K562 (cell line): Measurements from ENCODE around the gene HS3ST3B1.

ENCODE experiments used
- HMG20B ChIP-seq: fragments of 250-450 bp; sonication (Bioruptor Pico); IDR thresholded peaks from 2 replicates; pipeline ENCODE4 v1.5.0; 2021; ENCODE audit warnings: mild to moderate bottlenecking
- KDM1A ChIP-seq, 2 experiments: fragments of 450-650 bp; IDR thresholded peaks; 2 replicates each; pipeline ENCODE4 v1.6.1; 2016; ENCODE audit warnings: mild to moderate bottlenecking in 2 of 2
- KDM5B ChIP-seq: fragments of 200-600 bp; sonication (generic); IDR thresholded peaks from 2 replicates; pipeline ENCODE4 v1.6.1; 2012; ENCODE audit warnings: low read depth, mild to moderate bottlenecking, moderate library complexity, low read length, control low read depth, inconsistent platforms; ENCODE audit not compliant: insufficient replicate concordance
- MAFK ChIP-seq: IDR thresholded peaks from 2 replicates; pipeline ENCODE4 v1.6.1; 2011; ENCODE audit warnings: low read length, improper control_type of control experiment
- SPI1 ChIP-seq: IDR thresholded peaks from 2 replicates; pipeline ENCODE4 v1.6.1; 2011; ENCODE audit warnings: low read depth, low read length, control low read depth, borderline replicate concordance
- TF ChIP-seq, protein P1 (sequence below), 2 experiments: fragments of 450-650 bp in 1 of 2; sonication (generic) in 1 of 2; formaldehyde crosslinking in 1 of 2; IDR thresholded peaks in 1 of 2; conservative IDR thresholded peaks in 1 of 2; 2 replicates each; pipeline versions ENCODE4 v1.6.1 to v1.8.1; 2016 to 2023; ENCODE audit warnings: mild to moderate bottlenecking in 2 of 2, moderate library complexity in 2 of 2, inconsistent platforms in 1 of 2, missing genetic modification reagents in 1 of 2
- TF ChIP-seq, protein P2 (sequence below): fragments of 250-450 bp; sonication (Bioruptor Pico); IDR thresholded peaks from 2 replicates; pipeline ENCODE4 v1.4.0; 2020; ENCODE audit warnings: borderline replicate concordance

DNA sequence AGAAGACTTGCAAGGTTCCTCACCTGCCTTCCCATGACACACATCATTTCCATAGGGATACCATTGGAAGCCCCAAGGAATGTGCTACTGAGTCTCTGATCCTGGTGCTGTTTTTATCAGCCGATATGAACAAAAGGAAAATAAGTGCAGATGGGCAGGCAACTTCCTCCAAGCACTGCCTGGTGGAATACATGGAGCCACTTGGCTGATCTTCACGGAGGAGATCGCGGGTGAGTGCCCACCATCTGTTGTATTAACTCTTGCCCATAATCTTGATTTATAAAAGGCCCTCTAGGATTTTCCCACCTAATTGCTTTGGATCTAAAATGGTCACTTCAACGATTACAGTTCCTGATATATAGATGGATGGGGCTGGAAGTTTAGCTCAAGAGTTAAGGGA lies 39.5 kb upstream of the HS3ST3B1 start:
- no peak for TF ChIP-seq SPI1
- no peak for TF ChIP-seq MAFK
- TF ChIP-seq KDM1A (IDR thresholded peaks at IDR 0.05) = no peak
- TF ChIP-seq, protein P1, sequence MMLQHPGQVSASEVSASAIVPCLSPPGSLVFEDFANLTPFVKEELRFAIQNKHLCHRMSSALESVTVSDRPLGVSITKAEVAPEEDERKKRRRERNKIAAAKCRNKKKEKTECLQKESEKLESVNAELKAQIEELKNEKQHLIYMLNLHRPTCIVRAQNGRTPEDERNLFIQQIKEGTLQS (IDR thresholded peaks at IDR 0.05) = no peak
- TF ChIP-seq, protein P1 (CRISPR knock-in tag; conservative IDR thresholded peaks at IDR 0.05) = no peak
- TF ChIP-seq, protein P2, sequence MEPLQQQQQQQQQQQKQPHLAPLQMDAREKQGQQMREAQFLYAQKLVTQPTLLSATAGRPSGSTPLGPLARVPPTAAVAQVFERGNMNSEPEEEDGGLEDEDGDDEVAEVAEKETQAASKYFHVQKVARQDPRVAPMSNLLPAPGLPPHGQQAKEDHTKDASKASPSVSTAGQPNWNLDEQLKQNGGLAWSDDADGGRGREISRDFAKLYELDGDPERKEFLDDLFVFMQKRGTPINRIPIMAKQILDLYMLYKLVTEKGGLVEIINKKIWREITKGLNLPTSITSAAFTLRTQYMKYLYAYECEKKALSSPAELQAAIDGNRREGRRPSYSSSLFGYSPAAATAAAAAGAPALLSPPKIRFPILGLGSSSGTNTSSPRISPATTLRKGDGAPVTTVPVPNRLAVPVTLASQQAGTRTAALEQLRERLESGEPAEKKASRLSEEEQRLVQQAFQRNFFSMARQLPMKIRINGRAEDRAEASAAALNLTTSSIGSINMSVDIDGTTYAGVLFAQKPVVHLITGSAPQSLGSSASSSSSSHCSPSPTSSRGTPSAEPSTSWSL (CRISPR knock-in tag) = no peak
- no peak for TF ChIP-seq KDM5B
- TF ChIP-seq HMG20B (CRISPR knock-in tag) = no peak
